Middle frontal gyrus (tissue), 1 donor: ENCODE data around the gene FRAS1.
"Not testable (repeated sequence)": the region's sequence is repeated elsewhere in the genome, so short reads cannot be mapped to it uniquely, and the experiment has no call there.

Source experiments
- DNase-seq: peaks from one replicate; pipeline ENCODE4 v3.0.0-alpha.2; 2015; ENCODE audit warnings: low spot score; ENCODE audit errors: extremely low spot score

The FRAS1 gene

DNA sequence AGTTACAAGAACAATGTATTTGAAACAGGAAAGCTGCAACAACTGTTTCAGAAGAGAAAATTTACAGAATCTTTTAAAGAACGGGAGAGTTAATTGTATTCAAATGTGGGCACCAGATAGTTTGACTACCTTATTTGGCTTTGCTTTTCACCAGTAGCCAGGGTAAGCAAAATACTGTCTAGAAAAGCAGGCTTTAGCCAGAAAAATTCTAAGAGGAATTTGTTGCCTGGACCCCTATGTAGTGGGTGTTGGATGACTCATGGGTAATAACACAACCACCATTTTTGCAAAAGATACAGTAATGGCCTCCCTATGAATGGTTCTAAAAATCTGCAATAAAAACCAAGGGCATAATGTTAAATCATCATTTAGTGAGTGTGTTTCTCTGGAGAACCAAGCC is 261.0 kb downstream of the FRAS1 start:
- no peak for DNase-seq

- no peak for DNase-seq
Observed at GRCh38 chr4:78320349-78320935, 263.3 kb downstream of the FRAS1 start.

- no peak for DNase-seq
Observed at GRCh38 chr4:78322032-78322431, 264.9 kb downstream of the FRAS1 start.

DNA sequence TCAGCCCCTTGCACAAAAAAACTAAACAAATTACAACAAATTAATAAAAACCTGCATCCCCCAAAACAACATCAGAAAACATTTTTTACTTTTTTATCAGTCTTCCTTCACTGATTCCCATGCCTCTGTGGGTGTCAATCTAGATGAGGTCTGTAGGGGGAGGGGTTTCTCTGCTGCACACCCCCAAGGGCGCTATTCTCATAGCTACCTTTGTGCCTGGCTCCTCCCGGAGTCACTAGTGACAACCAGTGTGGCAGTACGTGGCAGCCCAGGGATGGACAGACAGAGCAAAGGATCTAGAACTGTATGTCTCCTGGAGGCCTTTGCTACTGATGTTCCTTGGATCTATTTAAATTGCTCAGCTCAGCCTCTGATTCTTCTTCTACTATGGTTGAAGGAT is 266.3 kb downstream of the FRAS1 start:
- no peak for DNase-seq

- no peak for DNase-seq
Observed at GRCh38 chr4:78324625-78325024, 267.5 kb downstream of the FRAS1 start.

DNA sequence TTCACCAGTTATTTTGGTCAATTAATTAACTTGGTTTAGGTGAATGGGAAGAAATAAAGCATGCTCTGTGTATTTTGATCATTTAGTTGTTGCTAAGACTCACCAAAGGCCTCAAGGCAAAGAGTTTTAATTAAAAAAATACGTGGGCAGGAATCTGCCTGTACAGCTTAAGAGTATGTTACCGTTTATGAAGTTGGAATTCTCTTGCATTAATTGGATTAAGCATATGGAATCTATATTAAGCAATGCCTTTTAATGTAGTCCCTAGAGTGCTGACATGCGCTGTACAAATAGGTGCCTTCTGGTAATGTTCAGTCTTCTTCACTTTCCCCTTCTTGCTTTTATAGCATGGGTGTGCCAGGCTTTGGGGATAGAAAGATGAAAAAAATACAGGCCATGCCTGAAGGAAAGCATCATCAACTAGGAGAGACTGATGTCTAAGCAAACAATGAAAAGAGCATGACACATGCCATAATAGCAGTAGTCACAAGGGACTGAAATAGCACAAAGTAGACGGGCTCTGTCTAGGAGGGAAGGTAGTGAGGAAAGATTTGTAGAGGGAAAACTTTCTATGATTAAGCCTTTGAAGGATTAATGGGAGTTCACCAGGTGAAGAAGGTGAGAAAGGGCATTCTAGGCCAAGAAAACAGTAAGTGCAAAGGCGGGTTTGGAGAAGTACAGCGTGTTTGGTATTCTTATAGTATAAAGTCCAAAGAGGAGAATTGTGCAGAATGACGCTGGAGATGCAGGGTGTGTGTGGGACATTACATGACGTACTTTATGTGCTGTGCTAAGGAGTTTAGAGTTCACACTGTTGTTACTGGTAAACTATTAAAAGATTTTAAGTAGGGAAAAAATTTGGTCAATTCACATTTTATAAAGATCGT is 268.4 kb downstream of the FRAS1 start:
- no peak for DNase-seq

DNA sequence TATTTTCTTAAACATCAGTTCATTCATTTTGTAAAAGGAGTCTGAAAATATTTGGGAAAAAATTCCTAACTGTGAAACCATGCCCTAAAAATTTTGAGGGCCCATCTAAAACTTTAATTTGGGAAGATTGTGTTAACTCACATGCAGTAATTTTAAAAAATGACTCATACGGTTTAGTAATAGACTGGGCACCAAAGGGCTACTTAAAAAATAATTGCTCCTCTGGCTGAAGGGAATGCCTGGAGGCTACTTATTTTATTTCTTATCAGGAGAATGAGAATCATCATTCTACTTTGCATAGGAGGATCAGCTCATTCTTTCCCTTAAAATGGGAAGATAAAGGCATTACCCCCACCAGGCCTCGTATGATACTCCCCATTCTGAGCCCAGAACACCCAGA is 271.5 kb downstream of the FRAS1 start:
- DNase-seq = not testable (repeated sequence)

GRCh38 chr4:78331186-78331585 is 274.1 kb downstream of the FRAS1 start:
- DNase-seq = no peak

- no peak for DNase-seq
Observed at GRCh38 chr4:78331965-78332364, 274.8 kb downstream of the FRAS1 start.

- no peak for DNase-seq
Observed at GRCh38 chr4:78332976-78333375, 275.9 kb downstream of the FRAS1 start.

GRCh38 chr4:78336093-78336943 is 279.2 kb downstream of the FRAS1 start:
- no peak for DNase-seq

GRCh38 chr4:78337244-78338020 is 280.3 kb downstream of the FRAS1 start:
- DNase-seq = no peak

DNA sequence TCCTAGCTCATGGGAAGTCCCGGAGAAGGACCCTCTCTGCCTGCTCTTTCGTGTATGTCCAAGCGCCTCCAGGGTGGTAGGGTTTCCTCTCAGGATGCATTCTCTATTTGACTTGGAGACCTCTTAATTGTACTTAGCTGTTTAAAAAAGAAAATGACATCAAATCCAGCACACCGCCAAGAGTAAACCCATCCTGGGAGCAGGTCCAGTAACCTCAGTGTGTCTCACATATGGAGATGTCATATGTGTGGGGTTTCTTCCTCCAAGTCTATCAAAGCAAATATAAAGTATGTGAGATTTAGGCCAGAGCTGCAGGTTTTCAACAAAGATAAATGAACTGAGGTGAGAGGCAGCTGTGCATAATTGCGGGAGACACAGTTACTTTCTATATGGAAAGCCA is 285.0 kb downstream of the FRAS1 start:
- DNase-seq = no peak

GRCh38 chr4:78343682-78344081 is 286.6 kb downstream of the FRAS1 start:
- DNase-seq = peak; percentile 33

GRCh38 chr4:78345237-78345636 is 288.1 kb downstream of the FRAS1 start:
- DNase-seq = no peak

DNA sequence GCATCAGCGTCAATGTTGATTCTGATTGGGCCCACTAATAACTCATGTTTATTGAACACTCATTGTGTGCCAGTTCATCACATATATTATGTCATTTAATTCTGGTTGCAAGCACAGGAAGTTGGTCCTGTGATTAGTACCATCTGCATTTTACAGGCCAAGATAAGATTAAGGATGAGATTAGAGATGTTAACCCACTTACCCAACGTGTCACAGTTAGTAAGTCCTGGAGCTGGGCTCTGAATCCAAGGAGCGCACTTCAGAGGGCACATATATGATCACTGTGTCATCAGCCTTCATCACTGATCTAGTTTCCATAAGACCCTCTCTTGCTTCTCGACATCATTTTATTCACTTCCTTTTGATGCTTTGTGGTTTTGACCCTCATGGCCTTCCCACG is 289.1 kb downstream of the FRAS1 start:
- DNase-seq = no peak

GRCh38 chr4:78347527-78347926 is 290.4 kb downstream of the FRAS1 start:
- no peak for DNase-seq

DNA sequence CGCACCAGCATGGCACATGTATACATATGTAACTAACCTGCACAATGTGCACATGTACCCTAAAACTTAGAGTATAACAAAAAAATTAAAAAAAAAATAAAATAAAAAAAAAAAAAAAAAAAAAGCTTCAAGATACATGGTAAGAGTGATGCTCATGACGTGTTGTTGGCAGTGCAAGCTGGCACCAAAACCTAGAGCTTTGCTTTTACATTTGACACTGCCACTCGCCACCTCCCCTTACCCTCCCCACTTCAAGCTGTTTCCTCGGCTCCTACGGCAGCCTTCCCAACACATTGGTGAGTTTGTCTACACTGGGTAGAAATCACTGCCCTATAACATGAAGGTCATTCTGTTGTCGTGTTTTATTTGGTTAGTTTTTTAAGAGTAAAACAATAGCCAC is 296.8 kb downstream of the FRAS1 start:
- no peak for DNase-seq

DNA sequence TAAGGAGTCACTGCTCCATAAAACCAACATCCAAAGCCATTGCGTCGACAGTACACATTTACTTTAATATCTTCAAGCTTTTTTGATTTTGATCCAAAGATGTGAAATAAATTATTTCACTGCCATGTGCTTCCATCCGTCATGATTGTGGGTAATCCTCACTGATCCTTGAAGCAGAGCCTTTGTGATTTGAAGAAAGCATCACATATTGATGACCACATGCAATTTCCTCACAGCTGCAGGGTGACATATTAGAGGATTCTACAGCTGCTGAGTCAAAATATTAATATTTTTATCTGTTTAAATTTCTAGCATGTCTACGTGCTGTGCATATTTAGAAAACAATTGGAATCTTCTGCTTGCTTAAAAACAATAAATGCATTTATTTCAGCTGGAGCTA is 297.7 kb downstream of the FRAS1 start:
- no peak for DNase-seq

- no peak for DNase-seq
Observed at GRCh38 chr4:78355306-78355705, 298.2 kb downstream of the FRAS1 start.

- DNase-seq = no peak
Observed at GRCh38 chr4:78356251-78356786, 299.2 kb downstream of the FRAS1 start.
